GM21360 (cell line): ENCODE results near the gene ATN1.

Experiments
- ATAC-seq: cut with Tn5 transposase; IDR thresholded peaks from one replicate; pipeline ENCODE4 v1.9.1; 2021; ENCODE audit warnings: mild to moderate bottlenecking, moderate library complexity; ENCODE audit not compliant: unreplicated experiment

Gene ATN1

DNA sequence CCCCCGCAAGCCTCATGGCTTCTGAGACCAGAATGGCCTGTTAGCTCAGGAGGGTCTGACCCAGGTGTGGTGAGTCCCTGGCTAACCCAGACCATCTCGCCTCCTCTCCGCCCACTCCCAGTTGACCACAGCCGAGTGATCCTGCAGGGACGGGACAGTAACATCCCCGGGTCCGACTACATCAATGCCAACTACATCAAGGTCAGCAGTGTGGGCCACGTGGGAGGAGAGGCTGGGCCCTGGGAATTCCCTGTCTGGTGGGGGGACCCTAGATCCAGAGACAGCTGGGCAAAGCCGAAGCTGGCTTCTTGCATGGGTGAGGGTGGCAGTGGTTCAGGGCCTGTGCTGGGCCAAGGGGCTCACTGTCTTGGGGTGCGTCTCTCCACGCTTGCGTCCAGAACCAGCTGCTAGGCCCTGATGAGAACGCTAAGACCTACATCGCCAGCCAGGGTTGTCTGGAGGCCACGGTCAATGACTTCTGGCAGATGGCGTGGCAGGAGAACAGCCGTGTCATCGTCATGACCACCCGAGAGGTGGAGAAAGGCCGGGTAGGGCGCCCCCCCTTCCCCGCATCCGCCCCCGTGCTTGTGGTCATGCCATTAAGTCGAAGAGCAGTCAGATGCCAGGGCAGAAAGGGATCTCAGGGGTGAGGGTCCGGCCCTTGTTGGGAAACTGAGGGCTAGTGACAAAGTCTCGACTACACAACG, 28.4 kb downstream of the ATN1 start:
- ATAC-seq = no peak

DNA sequence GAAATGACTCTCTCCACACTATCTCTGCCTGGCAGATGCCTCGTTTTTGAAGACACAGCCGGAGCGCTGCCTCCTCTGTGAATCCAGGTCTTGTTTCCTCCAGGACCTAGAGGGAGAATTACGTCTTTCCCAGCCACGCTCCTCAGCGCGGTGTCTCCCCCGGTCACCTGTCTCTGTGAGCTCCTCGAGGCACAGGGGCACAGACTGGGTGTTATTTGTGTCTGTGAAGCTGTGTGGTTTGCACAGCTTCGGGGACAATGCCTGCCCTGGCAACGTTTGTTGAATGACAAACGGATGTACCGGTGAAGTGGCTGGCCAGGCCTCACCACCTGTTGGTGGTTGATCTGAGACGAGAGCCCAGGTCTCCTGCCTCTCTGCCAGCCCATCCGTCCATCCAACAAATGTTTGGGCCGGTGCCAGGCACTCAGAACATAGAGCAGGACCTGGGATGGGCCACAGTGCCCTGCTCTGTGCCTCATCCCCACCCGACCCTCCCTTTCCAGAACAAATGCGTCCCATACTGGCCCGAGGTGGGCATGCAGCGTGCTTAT, 29.5 kb downstream of the ATN1 start:
- ATAC-seq = no peak

DNA sequence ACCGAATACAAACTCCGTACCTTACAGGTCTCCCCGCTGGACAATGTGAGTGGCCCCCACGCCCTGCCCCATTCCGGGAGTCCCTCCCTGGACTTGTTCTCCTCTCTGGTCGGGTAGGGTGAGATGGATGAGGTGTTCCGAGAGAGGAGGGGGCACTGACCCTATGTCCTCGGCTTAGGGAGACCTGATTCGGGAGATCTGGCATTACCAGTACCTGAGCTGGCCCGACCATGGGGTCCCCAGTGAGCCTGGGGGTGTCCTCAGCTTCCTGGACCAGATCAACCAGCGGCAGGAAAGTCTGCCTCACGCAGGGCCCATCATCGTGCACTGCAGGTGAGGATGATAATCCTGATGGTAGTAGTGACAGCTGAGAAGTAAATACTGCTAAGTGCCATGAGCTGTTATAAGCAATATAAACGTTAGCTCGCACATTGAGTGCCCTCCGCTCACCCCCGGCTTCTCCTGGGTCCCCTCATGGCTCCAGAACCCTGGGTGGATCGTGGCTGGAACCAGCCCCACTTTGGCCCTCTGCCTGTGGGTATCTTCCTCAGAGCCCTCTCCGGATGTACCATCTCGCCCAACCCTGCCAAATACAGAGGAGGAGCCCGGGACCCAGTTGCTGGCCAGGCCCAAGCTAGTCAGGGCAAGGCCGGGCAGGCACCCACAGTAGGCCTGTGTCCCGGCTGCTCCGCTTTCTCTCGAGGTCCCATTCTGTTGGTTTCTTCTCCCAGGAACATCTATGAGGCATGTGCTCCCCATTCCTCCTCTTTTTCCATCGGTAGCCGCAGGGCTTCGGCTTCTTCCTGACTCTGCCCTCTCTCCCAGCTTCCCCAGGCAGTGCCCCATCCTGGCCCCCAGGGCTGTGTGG, 30.2 kb downstream of the ATN1 start:
- ATAC-seq = no peak

DNA sequence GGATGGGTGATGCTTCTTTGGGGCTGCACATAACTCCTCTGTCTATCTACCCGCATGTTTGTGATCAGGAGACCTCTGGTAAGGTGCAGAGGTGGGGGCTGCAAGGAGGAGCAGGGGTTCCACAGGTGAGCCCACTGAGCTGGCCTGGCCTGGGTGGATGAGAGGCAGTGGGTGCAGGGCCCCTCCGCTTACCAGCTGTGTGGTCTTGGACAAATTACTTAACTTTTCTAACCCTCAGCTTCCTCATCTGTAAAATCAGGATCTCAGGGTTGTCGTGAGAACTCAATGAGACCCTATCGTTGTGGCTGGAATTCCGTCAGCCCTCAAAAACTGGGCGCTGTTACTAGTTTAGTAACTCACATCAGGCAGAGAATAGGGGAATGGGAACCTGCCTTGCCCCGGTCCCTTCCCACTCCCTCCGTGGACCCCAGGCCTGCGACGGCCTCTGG, 30.9 kb downstream of the ATN1 start:
- no peak for ATAC-seq

DNA sequence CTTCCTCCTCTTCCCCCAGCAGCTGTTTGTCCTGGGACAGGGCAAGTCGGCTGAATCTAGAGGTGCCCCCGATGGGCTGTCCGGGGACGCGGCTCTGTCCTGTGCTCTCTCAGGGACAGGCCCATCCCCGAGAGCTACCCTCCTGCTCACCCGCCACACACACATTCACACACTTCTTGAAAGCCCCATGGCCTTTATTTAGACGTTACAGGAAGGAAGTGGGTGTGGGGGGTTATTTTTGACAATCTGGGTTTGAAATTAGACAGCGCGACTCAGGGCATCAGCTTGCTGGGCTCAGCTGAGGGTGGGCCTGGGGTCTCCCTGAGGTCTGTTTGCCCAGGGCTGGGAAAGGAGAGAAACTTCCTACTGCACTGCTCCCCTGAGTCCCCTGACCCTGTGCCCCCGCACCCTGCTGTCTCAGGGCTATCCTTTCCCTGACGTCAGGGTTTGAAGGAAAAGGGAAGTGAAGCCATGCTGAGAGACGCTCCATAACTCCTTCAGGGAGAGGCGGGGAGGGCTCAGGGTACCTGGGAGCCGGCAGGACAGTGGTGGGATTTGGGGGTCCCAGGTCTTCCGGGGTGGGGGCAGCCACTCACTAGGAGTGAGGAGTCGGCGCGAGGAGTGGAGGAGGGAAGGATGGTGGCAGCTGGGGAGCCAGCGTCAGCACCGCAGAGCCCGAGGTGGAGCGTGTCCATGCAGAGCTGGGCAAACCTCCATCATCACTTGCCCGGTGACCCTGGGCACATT, 31.5 kb downstream of the ATN1 start:
- peak; percentile 33 for ATAC-seq

DNA sequence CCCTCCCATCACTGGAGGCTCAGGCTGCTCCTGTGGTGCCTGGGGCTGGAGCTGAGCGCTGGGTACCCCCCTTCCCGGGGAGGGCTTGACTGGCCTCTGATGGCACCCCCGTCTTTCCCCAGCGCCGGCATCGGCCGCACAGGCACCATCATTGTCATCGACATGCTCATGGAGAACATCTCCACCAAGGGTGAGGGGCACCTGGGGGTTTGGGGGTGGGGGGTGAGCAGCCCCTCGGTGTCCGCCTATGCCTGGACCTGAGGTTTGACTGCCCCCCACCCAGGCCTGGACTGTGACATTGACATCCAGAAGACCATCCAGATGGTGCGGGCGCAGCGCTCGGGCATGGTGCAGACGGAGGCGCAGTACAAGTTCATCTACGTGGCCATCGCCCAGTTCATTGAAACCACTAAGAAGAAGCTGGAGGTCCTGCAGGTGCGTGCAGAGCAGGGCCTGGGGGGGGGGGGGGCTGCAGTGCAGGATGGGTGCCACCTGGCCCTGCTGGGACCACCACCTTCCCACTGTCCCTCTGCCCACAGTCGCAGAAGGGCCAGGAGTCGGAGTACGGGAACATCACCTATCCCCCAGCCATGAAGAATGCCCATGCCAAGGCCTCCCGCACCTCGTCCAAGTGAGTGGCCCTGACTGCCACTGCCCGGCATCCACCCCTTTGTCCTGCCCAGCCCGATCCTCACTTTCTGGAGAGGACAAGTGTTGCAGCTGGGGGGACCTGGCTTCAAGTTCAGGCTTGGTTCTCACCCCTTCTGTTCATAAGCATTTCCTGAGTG, 32.2 kb downstream of the ATN1 start:
- ATAC-seq = no peak

DNA sequence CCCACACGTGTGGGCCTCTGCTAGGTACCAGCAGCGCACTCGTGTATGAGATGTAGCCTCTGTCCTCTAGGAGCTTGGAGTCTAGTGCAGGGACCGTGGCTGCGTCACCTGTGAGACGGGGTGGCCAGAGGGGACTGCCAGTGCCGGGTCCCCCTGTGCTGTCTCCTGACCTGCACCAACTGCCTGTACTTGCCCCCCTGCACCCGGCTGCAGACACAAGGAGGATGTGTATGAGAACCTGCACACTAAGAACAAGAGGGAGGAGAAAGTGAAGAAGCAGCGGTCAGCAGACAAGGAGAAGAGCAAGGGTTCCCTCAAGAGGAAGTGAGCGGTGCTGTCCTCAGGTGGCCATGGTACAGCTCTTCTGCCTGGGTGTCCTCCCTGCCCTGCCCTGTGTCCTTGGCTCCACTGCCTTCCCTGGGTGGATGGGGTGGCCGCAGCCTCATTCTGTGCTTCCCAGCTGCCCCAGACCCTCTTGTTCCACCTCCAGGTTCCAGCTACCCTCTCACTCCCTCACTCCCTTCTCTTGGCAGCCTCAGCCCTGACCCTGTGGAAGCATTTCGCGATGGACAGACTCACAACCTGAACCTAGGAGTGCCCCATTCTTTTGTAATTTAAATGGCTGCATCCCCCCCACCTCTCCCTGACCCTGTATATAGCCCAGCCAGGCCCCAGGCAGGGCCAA, 33.0 kb downstream of the ATN1 start:
- no peak for ATAC-seq

DNA sequence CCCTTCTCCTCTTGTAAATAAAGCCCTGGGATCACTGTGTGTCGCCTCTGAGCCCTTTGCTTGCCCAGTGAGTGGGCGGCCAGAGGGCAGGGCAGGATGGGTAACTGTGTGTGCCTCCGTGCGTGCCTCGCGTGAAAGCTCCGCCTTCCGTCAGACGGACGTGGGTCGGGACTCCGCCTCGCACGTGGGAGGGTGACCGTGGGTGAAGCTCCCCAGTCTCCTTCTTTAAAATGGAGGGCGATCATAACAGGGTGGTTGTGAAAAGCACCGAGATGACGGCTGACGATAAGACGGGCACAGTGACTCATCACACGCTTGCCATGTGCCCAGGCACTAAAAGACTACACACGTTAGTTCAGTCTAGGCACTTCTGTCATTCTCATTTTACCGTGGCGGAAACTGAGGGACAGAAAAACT, 33.5 kb downstream of the ATN1 start:
- ATAC-seq = no peak

DNA sequence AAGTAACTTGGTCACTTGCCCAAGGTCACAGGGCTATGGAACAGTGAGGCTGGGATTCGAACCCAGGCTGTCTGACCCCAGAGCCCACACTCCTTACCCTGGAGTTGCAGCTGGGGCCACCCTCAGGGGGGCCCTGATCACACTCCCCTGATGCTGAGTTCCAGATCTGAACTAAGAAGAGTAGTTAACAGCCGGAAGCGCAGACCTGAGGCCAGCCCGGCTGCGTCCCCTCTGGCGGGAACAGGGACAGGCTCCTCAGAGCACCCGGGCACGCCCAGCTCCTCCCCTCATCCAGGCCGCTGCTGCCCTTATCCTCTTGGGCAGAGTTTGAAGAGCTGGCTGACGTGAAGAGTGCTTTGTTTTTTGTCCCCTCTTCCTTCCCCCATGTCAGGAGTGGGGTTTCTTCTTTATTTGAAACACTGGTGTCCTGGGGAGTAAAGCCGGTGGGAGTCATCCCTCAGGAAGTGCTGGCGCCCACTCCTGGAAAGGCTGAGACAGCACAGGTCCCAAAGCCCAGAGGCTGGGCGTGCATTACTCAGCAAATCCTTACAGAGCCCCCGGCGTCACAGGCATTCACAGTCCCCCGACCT, 34.0 kb downstream of the ATN1 start:
- ATAC-seq = no peak

DNA sequence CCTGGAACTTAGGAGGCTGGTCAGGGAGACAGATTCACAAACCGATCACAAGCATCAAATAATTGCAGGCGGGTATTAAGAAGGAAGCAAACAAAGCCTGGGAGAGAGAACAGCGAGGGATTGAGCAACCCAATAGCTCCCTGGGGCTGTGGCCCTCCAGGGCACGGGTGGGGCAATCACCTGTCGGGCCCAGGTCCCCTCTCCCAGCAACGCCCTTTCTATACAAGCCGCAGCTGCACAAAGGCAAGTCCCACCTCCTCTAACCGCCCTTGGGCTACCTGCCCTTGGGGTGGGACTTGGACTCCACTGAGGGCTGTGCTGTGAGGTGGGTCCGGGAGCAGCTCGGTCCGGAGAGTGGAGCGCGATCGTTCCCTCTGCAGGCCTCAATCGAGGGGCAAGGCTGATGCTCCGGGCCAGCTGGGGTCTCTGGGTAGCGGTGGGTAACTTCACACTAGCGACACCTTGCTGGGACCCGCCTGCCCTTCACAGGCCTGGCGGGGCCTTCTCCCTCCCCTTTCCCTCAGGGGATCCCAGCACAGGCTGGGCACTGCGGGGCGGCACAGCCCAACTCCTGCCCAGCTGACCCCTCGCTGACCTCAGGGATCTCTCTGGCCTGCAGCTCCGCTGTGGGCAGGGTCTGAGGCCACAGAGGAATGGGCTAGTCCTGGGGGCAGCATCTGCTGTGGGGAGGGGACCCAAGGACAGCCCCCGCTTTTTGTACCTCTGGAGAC, 34.7 kb downstream of the ATN1 start:
- ATAC-seq = no peak

DNA sequence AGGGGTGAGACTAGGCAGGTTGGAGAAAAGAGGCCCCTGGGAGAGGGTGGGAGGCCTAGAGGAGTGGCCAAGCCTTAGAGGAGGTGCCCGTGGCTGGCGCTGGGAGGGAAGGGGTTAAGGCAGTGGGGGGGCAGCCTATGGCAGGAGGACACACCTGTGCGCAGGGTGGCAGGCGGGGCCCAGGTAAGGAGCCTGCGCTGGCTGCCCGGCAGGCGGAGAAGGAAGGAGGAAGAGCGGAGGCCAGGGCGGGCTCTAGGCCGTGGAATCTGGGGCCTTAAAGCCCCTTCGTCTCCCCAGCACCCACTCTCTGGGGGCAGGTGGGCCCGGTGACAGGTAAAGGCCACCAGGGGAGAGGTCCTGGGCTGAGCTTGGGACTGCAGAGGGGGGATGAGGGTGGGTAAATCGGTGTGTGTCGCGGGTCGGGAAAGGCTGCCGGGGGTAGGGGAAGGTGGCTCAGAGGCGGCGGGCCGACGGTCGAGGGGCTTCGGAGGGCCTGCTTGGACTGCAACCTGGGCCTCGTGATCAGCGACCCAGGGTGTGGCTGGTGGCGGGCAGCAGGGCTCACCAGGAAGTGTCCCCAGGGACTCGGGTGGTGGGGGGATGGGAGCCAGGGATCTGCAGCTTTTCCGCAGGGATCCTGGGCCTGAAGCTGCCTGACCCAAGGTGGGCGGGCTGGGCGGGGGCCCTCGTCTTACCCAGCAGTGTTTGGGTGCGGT, 35.4 kb downstream of the ATN1 start:
- ATAC-seq = no peak

DNA sequence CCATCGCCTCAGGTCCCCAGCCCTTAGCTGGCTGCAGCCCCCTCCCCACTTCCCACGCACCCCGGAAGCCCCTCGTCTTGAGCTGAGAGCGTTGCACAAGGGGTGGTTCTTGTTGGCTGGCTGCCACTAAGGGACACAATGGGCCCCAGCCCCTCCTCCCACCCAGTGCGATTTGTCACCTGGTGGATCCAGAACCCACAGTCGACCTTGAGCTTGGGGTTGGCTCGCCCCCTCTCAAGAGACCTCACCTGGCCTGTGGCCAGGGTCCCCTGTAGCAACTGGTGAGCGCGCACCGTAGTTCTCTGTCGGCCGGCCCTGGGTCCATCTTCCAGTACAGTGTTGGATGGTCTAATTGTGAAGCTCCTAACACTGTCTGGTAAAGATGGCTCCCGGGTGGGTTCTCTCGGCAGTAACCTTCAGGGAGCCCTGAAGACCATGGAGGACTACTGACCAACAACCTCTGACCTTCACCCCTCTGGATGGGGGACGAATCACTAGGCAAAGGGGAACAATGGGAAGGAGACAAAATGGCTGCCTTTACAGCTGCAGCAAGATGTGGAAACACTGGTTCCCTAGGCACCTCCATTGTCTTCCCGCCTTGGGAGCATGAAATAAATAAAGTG, 36.1 kb downstream of the ATN1 start:
- ATAC-seq = no peak

DNA sequence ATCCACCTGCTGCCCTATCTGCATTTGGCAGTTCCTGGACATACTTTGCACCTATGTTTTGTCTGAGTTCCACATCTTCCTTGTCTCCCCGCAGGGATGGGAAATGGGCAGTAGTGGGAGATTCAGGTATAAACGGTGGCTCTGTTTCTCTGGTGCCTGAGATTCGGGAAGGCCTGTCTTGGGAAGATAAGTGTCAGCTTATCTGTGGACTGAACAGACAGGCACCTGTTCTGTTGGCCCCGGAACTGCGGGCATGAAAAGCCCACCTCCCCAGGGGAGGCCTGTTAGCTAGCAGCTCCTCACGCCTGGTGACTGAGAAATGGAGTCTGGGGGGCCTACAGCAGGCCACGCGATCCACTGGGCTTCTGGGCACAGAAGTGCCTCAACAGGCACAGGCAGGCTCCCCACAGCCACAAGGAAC, 36.9 kb downstream of the ATN1 start:
- ATAC-seq = no peak

DNA sequence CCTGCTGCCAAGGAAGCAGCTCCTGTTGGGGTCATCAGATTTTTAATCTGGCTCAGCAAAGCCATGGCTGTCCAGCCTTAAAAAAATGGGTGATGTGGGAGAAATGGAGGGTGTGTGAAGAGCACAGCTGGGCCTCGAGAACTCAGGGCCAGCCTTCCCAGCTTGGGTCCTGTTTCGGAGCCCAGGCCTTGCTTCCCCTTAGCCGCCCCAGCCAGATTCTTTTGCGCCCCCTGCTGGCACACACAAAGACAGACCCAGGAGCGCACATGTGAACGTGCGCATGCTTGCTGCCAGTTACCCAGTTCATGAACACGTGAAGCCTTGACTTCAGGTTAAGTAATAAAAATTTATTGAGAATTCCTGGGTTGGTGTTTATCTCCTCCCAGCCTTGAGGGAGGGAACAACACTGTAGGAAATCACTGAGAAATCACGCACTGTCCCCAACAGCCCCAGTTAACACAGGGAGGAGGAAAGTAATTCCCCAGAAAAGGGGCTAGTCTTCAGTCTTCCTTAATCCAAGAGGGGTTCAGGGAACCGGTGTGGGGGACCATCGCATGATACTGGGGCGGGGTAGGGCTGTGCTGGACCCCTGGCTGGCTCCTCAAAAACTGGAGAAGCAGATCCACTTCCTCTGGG, 37.4 kb downstream of the ATN1 start:
- peak; percentile 33 for ATAC-seq

DNA sequence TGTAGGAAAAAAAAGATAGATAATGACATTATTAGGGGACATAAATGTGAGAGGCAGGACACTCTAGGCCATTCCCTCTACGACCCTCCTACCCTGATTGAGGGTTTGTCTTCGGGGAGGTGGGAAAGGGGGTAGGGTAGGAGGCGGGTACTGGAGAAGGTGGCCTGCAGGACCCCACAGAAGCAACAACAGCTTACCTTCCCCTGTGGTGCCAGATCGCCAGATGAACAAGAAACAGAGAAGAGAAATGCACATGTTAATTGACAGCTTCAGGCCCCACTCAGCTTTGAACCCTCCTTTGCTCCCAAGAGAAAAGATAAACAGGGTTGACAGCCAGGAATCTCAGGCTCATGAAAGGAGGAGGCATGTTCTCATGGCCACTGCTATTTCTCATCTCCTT, 38.0 kb downstream of the ATN1 start:
- ATAC-seq = no peak

DNA sequence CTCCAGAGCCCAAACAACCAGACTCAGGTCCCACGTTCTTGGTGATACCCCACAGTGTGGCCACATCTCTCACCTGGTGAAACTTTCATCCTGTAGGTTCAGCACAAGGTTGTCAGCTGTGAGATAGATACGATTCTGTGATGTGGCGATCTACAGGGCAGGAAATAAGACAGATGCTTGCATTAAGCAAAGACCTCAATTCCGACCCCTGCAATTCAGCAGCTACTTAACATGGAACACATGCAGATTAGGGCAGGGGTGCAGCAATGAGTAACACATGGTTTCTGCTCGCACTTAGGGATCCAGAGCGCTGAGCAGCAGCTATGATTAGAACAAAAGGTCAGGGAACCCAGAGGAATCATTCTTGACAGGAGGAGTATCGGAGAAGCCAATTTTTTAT, 38.6 kb downstream of the ATN1 start:
- no peak for ATAC-seq

DNA sequence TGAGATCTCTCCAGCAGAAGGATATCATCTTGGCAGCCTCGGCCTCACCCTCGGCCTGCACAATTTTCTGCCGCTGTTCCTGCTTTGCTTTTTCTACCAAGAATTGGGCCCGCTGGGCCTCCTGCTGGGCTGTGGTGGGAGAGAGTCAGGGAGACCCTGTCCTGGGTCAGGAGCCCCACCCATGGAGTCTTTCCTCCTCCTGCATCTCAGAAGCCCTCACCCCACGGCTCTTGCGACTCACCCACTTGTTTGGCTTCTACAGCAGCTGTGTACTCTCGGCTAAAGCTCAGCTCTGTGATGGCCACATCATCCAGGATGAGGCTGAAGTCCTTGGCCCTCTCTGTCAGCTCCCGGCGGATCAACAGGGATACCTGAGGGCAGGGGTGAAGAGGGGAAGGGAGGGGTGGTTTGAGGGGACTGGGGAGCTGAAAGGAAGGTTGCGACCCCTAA, 39.9 kb downstream of the ATN1 start:
- no peak for ATAC-seq
